Natural killer cell treated with Interleukin-12 subunit alpha and Interleukin-12 subunit beta and Interleukin-15 and Interleukin-18, amount 100 ng/mL, for 72 hours (primary cell): Measurements from ENCODE around the gene GNG13. TPM values are rescaled to one million over a fixed set of nuclear protein-coding genes. Genes with fewer than 3 reads are reported as not detected.
"Not testable (repeated sequence)": the region's sequence is repeated elsewhere in the genome, so short reads cannot be mapped to it uniquely, and the experiment has no call there.

ENCODE experiments used
- ATAC-seq, 2 donors: fragments of 150-1000 bp; cut with Tn5 transposase in 1 of 2; sonication (Bioruptor Pico), chemical (Tn5 transposase) in 1 of 2; 2 replicates each; pipeline ENCODE4 v1.10.0; 2021
- DNase-seq: peaks from one replicate; pipeline ENCODE4 v3.0.0; 2022; ENCODE audit warnings: low spot score
- H3K27ac Mint-ChIP-seq, 2 donors: 1 replicate in 1 of 2; 2 replicates in 1 of 2; pipeline ENCODE4 v1.8.0; 2022; ENCODE audit warnings: mixed read lengths in 2 of 2, mild to moderate bottlenecking in 1 of 2, moderate library complexity in 1 of 2
- H3K27me3 Mint-ChIP-seq, 2 donors: 1 replicate in 1 of 2; 2 replicates in 1 of 2; pipeline ENCODE4 v1.8.0; 2022; ENCODE audit warnings: mixed read lengths in 2 of 2
- H3K36me3 Mint-ChIP-seq: one replicate; pipeline ENCODE4 v1.8.0; 2022; ENCODE audit warnings: mixed read lengths
- H3K4me1 Mint-ChIP-seq, 2 donors: 1 replicate in 1 of 2; 2 replicates in 1 of 2; pipeline ENCODE4 v1.8.0; 2022; ENCODE audit warnings: low read depth in 2 of 2, mixed read lengths in 2 of 2, mild to moderate bottlenecking in 1 of 2
- H3K4me3 Mint-ChIP-seq: one replicate; pipeline ENCODE4 v1.8.0; 2022; ENCODE audit warnings: mixed read lengths
- H3K9me3 Mint-ChIP-seq: 2 replicates; pipeline ENCODE4 v1.8.0; 2022; ENCODE audit warnings: mixed read lengths
- total RNA-seq, 2 donors: library from RNA; stranded (reverse); gene quantifications; one replicate each; pipeline ENCODE4 v1.2.3, GENCODE V29; 2022

Gene GNG13
- total RNA-seq, 2 donors from 2014 or later = not detected

DNA sequence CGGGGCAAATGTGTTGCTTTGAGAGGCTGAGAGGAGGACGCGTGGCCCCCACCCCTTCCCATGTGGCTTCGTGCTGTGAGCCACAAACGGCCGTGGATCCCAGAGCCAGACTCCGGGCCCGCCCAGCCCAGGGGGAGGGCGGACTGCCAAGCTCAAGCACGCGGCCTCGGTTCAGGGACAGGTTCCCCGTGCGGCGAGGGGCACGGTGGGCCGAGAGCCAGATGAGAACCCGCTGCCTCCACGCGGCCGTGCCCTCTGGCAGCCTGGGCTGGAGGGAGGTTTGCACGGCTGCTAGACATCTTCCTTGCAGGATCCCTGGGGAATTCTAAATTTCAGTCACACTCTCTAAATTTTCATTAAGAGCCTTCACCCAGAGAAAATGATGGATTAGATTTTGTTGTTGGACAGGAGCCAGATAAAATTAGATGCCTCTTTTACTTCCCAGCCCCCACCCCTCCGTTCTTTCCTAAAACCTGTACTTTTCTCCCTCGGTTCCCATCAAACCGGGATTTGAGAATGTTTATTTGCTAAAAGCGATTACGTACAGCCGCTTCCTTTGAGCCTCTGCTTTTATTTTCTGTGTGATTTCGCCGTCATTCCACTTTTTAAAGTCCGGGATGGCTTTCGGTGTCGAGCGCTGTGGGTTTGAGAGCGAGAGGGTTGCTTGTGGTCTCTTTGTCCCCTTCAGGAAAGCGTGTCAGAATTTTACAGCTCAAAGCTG, 25.0 kb upstream of the GNG13 start:
- peaks cover 0 to 13% of the 10 kb centered on the region in 2 donors for H3K27me3 Mint-ChIP-seq
- no peak for DNase-seq
- no peaks in the 10 kb centered on the region for H3K9me3 Mint-ChIP-seq
- ATAC-seq = no peak
- no peaks in the 10 kb centered on the region for H3K36me3 Mint-ChIP-seq
- H3K4me3 Mint-ChIP-seq = no peak overlapping the region
- no peaks in the 10 kb centered on the region for H3K4me1 Mint-ChIP-seq
- H3K27ac Mint-ChIP-seq = no peak overlapping the region

DNA sequence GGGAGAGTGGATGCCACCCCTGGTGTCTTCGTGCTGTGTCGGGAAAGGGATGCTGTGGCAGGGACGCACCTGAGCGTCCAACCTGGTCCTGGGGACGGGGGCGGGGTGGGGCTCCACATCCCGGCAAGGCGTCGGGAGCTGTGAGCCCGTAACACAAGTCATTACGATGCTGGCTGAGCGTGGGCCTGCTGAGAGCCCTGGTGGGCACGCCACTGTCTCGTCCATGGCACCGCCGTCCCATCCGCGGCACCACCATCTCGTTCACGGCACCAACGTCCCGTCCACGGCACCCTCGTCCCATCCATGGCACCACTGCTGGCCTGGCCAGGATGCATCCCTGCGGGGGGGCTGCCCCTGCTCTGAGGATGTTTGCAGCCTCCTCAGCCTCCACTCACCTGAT, 24.1 kb upstream of the GNG13 start:
- DNase-seq (no peak), ATAC-seq (no peak)
- Mint-ChIP-seq H3K9me3 (no peaks in the 10 kb centered on the region), H3K36me3 (no peaks in the 10 kb centered on the region), H3K4me1 (no peaks in the 10 kb centered on the region), H3K27ac (no peak overlapping the region), H3K4me3 (no peak overlapping the region), H3K27me3 (peaks cover 0 to 9% of the 10 kb centered on the region in 2 donors)

DNA sequence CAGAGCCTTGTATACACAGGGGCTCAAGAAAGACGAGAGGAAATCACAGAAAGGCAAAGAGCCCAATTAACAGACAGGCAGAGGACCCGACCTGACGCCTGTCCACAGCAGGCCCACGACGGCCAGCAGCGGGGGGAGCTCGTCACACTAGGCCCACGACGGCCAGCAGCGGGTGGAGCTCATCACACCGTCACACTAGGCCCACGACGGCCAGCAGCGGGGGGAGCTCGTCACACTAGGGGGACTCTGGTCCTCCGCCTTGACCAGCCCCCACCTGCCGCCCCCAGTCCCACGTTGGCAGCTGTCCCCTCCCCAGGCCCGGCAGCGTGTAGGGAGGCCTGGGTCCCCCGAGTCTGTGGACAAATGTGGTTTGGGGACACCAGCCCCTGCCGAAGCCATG, 23.7 kb upstream of the GNG13 start:
- no peak overlapping the region for H3K27ac Mint-ChIP-seq
- no peaks in the 10 kb centered on the region for H3K4me1 Mint-ChIP-seq
- H3K9me3 Mint-ChIP-seq = no peaks in the 10 kb centered on the region
- no peak for DNase-seq
- no peaks in the 10 kb centered on the region for H3K36me3 Mint-ChIP-seq
- no peak overlapping the region for H3K4me3 Mint-ChIP-seq
- H3K27me3 Mint-ChIP-seq = peaks cover 0 to 9% of the 10 kb centered on the region in 2 donors
- peak in 1 of 2 donors; percentile 20 for ATAC-seq

DNA sequence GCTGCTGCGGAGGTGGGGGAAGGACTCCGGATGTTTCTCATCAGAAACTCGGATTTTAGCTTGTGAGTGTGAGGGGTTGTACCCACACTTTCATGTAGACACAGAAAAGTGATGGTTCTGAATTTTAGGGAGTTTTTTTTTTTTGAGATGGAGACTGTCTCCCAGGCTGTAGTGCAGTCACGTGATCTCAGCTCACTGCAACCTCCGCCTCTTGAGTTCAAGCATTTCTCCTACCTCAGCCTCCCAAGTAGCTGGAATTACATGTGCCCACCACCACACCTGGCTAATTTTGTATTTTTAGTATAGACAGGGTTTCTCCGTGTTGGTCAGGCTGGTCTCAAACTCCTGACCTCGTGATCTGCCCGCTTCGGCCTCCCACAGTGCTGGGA, 22.4 kb upstream of the GNG13 start:
- Mint-ChIP-seq H3K4me1 (no peaks in the 10 kb centered on the region), H3K4me3 (no peak overlapping the region), H3K36me3 (no peaks in the 10 kb centered on the region), H3K9me3 (no peaks in the 10 kb centered on the region), H3K27me3 (peaks cover 0 to 9% of the 10 kb centered on the region in 2 donors), H3K27ac (no peak overlapping the region)
- ATAC-seq (no peak), DNase-seq (no peak)

DNA sequence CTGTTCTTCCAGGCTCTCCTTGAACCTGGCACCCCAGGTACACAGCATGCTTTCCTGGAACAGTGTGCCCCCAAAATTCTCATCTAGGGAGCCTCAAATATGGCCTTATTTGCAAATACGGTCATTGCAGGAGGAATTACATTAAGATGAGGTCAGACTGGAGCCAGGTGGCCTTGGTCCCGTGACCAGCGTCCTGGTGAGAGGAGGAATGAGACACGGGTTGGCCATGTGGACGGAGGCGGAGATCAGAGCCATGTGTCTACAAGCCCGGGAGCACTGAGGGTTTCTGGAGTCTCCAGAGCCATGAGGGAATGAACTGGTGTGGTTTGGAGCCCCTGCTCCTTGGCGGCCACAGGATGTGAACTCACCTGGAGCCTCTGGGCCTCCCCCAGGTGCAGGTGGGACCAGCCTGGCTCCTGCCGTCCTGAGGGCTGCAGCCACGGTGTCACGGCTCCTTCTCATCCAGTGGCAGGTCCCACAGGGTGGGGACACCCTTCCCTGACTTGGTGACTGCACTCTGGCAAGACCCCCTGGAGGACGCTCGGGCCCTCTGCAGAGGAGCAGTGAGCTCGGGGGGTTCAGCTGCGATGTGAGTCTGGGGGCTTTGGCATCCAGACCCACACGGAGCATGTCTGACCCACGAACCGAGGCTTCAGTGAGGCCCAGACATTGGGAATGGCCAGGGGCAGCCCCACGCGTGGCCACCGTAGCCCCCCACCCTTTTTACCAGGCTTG, 21.8 kb upstream of the GNG13 start:
- ATAC-seq = no peak
- DNase-seq = no peak
- no peaks in the 10 kb centered on the region for H3K9me3 Mint-ChIP-seq
- peaks cover 0 to 9% of the 10 kb centered on the region in 2 donors for H3K27me3 Mint-ChIP-seq
- no peaks in the 10 kb centered on the region for H3K4me1 Mint-ChIP-seq
- no peak overlapping the region for H3K27ac Mint-ChIP-seq
- no peak overlapping the region for H3K4me3 Mint-ChIP-seq
- H3K36me3 Mint-ChIP-seq = no peaks in the 10 kb centered on the region

DNA sequence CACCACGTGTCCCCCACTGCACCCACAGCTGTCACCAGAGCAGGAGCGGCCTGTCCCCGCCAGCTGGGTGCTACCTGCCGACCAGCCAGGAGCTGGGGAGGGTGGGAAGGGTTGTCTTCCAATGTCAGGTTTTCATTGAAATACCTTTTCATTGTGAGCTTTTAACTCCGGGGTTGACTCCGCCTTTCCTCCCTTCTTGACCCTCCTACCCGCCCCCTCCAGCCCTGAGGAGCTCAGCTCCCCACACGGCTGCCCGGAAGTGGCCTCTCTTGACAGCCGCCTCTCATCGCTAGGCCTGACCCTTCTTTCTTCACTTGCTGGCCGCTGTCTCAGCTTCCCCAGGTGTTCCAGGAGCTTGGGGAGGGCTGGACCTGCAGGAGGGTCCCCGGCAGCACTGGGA, 21.2 kb upstream of the GNG13 start:
- no peaks in the 10 kb centered on the region for H3K9me3 Mint-ChIP-seq
- no peak overlapping the region for H3K27ac Mint-ChIP-seq
- no peaks in the 10 kb centered on the region for H3K36me3 Mint-ChIP-seq
- H3K4me1 Mint-ChIP-seq = no peaks in the 10 kb centered on the region
- ATAC-seq (no peak), DNase-seq (no peak)
- no peak overlapping the region for H3K4me3 Mint-ChIP-seq
- H3K27me3 Mint-ChIP-seq = peaks cover 0 to 9% of the 10 kb centered on the region in 2 donors

DNA sequence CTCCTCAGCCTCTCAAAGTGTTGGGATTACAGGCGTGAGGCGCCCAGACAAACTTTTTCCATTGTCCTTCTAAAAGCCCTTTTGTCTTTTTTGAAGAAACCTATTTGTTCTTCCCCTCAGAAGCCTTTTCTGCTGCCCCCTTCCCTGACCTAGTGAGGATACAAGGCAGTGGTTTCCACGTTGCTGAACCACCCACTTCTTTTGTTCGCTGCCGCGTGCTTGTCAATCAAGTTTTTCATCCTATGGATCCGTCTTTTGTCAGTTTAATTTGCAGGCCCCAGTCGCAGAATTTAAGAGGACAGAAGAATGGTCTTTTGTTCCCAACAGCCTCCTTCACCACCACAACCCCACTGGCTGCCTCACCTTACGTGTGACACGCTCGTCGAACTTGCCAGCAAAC, 20.2 kb upstream of the GNG13 start:
- Mint-ChIP-seq H3K9me3 (no peaks in the 10 kb centered on the region), H3K4me1 (no peaks in the 10 kb centered on the region), H3K27me3 (peaks cover 0 to 7% of the 10 kb centered on the region in 2 donors), H3K4me3 (no peak overlapping the region), H3K36me3 (no peaks in the 10 kb centered on the region), H3K27ac (no peak overlapping the region)
- no peak for DNase-seq
- ATAC-seq = no peak

DNA sequence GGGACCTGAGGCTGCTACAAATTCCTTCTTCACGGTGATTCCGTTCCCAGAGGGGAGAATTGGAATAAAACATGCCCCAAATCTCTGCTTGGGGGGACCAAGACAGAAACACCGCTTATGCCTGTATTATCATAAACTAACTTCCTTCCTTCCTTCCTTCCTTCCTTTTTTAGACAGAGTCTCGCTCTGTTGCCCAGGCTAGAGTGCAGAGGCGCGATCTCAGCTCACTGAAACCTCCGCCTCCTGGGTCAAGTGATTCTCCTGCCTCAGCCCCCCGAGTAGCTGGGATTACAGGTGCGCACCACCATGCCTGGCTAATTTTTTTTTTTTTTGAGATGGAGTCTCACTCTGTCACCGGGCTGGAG, 19.5 kb upstream of the GNG13 start:
- H3K4me1 Mint-ChIP-seq, ATAC-seq, H3K27me3 Mint-ChIP-seq, H3K27ac Mint-ChIP-seq, DNase-seq, H3K9me3 Mint-ChIP-seq, H3K36me3 Mint-ChIP-seq, H3K4me3 Mint-ChIP-seq: not testable (repeated sequence)

DNA sequence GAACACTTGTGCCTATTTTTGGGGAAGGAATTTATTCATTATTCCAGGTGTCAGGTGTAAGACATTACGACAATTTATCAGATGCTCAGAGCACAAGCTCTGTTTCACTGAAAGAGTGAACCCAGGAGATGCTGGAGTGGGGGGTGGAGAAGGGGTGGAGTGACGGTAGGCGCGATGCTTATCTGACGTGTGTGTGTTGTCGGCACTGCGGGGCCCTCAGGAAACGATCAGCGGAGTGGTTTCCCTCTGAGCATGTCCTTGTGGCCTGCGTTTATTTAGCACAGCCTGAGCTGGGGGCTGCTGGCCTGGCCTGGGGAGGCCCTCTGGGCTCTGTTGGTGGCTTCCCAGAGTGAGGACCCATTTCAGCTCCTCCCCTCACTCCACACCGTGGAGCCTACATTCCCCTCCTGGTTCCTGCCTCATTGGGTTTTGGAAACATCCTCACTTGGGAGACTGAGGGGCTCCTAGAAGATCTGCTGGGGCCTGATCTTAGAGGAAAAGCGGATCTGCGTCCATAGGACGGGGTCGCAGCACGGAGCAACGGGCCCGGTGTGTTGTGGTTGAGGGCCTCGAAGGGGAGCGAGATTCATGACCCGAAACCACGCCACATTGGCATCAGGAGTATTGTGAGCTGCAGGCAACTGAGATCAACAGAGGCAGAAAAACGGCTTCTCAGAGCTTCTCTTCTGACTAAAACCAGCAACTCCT, 19.0 kb upstream of the GNG13 start:
- DNase-seq = no peak
- Mint-ChIP-seq H3K4me3 (no peak overlapping the region), H3K9me3 (no peaks in the 10 kb centered on the region), H3K27me3 (peaks cover 0 to 9% of the 10 kb centered on the region in 2 donors), H3K36me3 (no peaks in the 10 kb centered on the region), H3K4me1 (no peaks in the 10 kb centered on the region), H3K27ac (no peak overlapping the region)
- no peak for ATAC-seq

DNA sequence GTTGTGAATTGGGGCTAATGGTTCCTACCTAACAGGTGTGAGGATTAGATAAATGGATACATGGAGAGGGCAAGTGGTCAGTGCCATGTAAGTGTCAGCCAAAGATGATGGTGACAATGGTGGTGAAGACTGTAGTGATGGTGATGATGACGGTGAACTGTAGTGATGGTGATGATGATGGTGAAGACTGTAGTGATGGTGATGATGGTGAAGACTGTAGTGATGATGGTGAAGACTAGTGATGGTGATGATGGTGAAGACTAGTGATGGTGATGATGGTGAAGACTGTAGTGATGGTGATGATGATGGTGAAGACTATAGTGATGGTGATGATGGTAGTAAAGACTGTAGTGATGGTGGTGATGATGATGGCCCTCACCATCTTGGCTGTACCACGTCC, 18.1 kb upstream of the GNG13 start:
- no peak overlapping the region for H3K4me3 Mint-ChIP-seq
- ATAC-seq (peak in 1 of 2 donors; percentile 47), DNase-seq (no peak)
- H3K9me3 Mint-ChIP-seq = no peaks in the 10 kb centered on the region
- H3K27me3 Mint-ChIP-seq = peaks cover 0 to 9% of the 10 kb centered on the region in 2 donors
- no peak overlapping the region for H3K27ac Mint-ChIP-seq
- H3K4me1 Mint-ChIP-seq = no peaks in the 10 kb centered on the region
- H3K36me3 Mint-ChIP-seq = no peaks in the 10 kb centered on the region

DNA sequence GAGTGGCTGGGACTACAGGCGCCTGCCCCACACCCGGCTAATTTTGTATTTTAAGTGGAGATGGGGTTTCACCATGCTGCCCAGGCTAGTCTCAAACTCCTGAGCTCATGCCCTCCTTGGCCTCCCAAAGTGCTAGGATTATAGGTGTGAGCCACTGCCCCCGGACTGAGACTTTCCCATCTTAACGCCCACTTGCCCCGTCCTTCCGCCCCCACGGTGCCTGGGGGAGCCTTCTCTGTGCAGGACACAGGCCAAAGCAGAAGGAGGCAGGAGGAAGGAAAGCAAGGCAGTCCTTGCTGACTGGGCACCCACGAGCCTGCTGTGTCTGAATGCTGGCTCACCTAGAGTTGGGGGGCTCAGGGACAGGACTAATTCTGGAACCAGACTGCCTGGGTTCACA, 17.6 kb upstream of the GNG13 start:
- peaks cover 0 to 9% of the 10 kb centered on the region in 2 donors for H3K27me3 Mint-ChIP-seq
- DNase-seq (no peak), ATAC-seq (no peak)
- no peaks in the 10 kb centered on the region for H3K9me3 Mint-ChIP-seq
- H3K4me1 Mint-ChIP-seq = no peaks in the 10 kb centered on the region
- no peaks in the 10 kb centered on the region for H3K36me3 Mint-ChIP-seq
- no peak overlapping the region for H3K27ac Mint-ChIP-seq
- no peak overlapping the region for H3K4me3 Mint-ChIP-seq

DNA sequence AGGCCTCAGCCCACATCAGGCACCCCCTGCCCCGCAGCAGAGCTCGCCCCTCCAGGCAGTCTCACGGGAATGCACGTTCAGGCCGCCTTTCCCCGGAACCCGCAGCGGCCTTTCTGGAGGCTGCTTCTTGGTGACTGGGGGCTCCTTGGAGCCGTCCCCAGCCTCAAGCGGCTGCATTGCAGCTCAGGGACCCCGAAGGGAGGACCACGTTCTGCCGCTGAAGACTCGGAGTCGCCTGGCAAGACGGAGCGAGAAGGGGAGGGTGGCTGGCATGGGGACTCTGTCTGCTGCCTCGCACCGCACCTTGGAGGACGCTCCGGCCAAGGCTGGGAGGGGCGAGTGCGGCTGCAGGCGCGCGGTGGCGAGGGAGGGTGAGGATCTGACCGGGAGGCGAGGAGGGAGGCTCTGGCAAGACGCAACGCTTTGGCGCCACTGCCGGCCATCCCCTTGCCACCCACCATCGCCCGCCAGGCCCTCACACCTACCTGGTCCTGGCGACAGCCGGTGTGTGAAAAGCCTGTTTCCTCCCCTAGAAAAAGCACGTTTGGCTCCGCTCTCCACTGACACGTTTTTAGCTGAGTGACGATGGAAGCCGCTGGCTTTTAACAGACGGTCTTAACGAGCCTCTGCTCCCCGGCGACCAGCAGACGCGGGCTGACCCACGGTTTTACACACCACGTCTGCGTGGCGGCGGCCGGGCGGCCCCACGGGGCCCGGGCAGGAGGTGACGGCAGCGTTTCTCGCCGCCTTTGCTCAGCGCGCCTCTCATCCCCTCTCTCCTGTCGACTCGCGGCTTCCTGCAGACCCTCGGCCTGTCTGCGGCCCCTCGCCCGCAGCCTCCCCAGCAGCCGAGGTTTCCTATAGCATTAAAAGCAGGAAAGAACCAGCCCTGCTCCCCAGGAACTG, 16.7 kb upstream of the GNG13 start:
- Mint-ChIP-seq H3K27ac (no peak overlapping the region), H3K4me3 (no peak overlapping the region), H3K36me3 (no peaks in the 10 kb centered on the region), H3K9me3 (no peaks in the 10 kb centered on the region), H3K27me3 (peaks cover 3 to 14% of the 10 kb centered on the region in 2 donors), H3K4me1 (peaks cover 0 to 2% of the 10 kb centered on the region in 2 donors)
- no peak for DNase-seq
- ATAC-seq = no peak

DNA sequence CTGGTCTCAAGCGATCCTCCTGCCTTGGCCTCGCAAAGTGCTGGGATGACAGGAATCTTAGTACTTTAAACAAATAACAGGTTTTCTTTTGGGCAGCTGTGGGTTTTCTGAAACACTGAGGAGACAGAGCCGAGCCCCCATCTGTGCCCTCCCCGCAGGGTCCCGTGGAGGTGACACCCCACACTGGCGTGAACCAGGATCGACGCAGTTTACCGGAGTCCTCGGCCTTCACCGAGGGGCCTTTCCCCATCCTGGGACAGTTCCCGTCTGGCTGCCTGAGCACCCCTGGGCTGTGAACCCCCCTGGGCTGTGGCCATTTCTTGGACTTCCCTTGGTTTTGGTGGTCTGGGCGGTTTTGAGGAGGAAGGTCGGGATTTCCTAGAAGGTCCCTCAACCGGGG, 15.3 kb upstream of the GNG13 start:
- ATAC-seq (no peak), DNase-seq (no peak)
- Mint-ChIP-seq H3K4me3 (no peak overlapping the region), H3K27me3 (peaks cover 7 to 13% of the 10 kb centered on the region in 2 donors), H3K4me1 (peaks cover 0 to 2% of the 10 kb centered on the region in 2 donors), H3K9me3 (no peaks in the 10 kb centered on the region), H3K36me3 (no peaks in the 10 kb centered on the region), H3K27ac (no peak overlapping the region)
